ENCODE measurements around the gene PNRC2.

DNA sequence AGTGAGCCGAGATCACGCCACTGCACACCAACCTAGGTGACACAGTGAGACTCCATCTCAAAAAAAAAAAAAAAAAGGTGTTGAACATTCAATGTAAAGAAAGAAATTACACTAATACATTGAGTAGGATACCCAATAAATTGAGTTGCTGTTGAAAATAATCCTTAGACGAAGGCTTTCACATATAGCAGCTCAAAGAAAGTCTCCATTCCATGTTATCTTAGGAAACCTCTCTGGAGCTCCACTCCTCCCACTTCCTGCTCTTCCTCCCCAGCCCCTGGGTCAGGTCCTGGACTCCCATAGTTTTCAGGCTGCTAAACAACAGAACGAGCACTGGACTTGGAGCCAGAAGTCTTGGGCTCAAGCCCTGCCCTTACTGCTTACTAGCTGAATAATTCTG, 30.8 kb upstream of the PNRC2 start:
- TF ChIP-seq, protein P1, sequence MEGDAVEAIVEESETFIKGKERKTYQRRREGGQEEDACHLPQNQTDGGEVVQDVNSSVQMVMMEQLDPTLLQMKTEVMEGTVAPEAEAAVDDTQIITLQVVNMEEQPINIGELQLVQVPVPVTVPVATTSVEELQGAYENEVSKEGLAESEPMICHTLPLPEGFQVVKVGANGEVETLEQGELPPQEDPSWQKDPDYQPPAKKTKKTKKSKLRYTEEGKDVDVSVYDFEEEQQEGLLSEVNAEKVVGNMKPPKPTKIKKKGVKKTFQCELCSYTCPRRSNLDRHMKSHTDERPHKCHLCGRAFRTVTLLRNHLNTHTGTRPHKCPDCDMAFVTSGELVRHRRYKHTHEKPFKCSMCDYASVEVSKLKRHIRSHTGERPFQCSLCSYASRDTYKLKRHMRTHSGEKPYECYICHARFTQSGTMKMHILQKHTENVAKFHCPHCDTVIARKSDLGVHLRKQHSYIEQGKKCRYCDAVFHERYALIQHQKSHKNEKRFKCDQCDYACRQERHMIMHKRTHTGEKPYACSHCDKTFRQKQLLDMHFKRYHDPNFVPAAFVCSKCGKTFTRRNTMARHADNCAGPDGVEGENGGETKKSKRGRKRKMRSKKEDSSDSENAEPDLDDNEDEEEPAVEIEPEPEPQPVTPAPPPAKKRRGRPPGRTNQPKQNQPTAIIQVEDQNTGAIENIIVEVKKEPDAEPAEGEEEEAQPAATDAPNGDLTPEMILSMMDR (conservative IDR thresholded peaks at IDR 0.05; ENCODE audit: low read length) = no peak
- TF ChIP-seq EZH2phosphoT487 (IDR thresholded peaks at IDR 0.05; ENCODE audit: borderline replicate concordance) = no peak

Measured in Loucy (cell line).